Posterior cingulate gyrus (tissue), 11 donors: ENCODE measurements around the gene DLG5.

Source experiments
- DNase-seq, 10 donors: peaks; one replicate each; pipeline versions ENCODE4 v3.0.0 to v3.0.0-alpha.2; 2020 to 2021; ENCODE audit warnings: mixed read lengths in 3 of 10
- intact Hi-C: fragments of 100-400 bp; cut with DNase I; formaldehyde crosslinking; loops from one replicate; pipeline ENCODE4 v1.15.1; 2023

DLG5 gene

GRCh38 chr10:77807706-77808105 lies 118.8 kb downstream of the DLG5 start:
- DNase-seq, result peak in 3 of 10 donors; percentile 36 to 60 (median 50)
- intact Hi-C loops, result no loop called here

- intact Hi-C loops, result no loop called here
- DNase-seq, result peak in 3 of 10 donors; percentile 33 to 63 (median 45)
These were observed 119.9 kb downstream of the DLG5 start for GRCh38 chr10:77806511-77807157.

- peak in 2 of 10 donors; percentile 43 to 54 for DNase-seq
- intact Hi-C loops, result no loop called here
These were observed 120.9 kb downstream of the DLG5 start for GRCh38 chr10:77805676-77806075.

GRCh38 chr10:77804371-77804770 lies 122.2 kb downstream of the DLG5 start:
- intact Hi-C loops, result no loop called here
- DNase-seq, result peak in 3 of 10 donors; percentile 21 to 56 (median 21)

GRCh38 chr10:77801474-77802161 lies 124.9 kb downstream of the DLG5 start:
- intact Hi-C loops, result no loop called here
- peak in 5 of 10 donors; percentile 22 to 81 (median 64) for DNase-seq

GRCh38 chr10:77800738-77801266 lies 125.8 kb downstream of the DLG5 start:
- peak in 3 of 10 donors; percentile 7 to 24 (median 13) for DNase-seq
- intact Hi-C loops, result no loop called here

- intact Hi-C loops, result no loop called here
- peak in 3 of 10 donors; percentile 17 to 50 (median 43) for DNase-seq
These were observed 126.2 kb downstream of the DLG5 start for GRCh38 chr10:77800320-77800719.

GRCh38 chr10:77799352-77799751 lies 127.2 kb downstream of the DLG5 start:
- peak in 2 of 10 donors; percentile 18 to 33 for DNase-seq
- intact Hi-C loops, result no loop called here

GRCh38 chr10:77798940-77799339 lies 127.6 kb downstream of the DLG5 start:
- intact Hi-C loops, result no loop called here
- DNase-seq, result no peak

- DNase-seq, result peak in 3 of 10 donors; percentile 42 to 69 (median 66)
These were observed 130.1 kb downstream of the DLG5 start for GRCh38 chr10:77796311-77796915.

GRCh38 chr10:77795426-77796055 lies 131.0 kb downstream of the DLG5 start:
- intact Hi-C loops, result no loop called here

More at GRCh38 chr10:77796311-77796915, 130.1 kb downstream of the DLG5 start:
- intact Hi-C loops, result no loop called here

GRCh38 chr10:77794256-77795142 lies 132.1 kb downstream of the DLG5 start:
- intact Hi-C loops, result no loop called here
- DNase-seq, result peak in 3 of 10 donors; percentile 35 to 69 (median 49)

More at GRCh38 chr10:77795426-77796055, 131.0 kb downstream of the DLG5 start:
- DNase-seq, result peak in 3 of 10 donors; percentile 42 to 62 (median 57)

- intact Hi-C loops, result no loop called here
- peak in 3 of 10 donors; percentile 31 to 80 (median 33) for DNase-seq
These were observed 132.7 kb downstream of the DLG5 start for GRCh38 chr10:77793831-77794230.

GRCh38 chr10:77792155-77792554 lies 134.4 kb downstream of the DLG5 start:
- DNase-seq, result peak in 2 of 10 donors; percentile 59 to 72
- intact Hi-C loops, result no loop called here

- DNase-seq, result peak in 4 of 10 donors; percentile 7 to 85 (median 51)
- intact Hi-C loops, result no loop called here
These were observed 135.0 kb downstream of the DLG5 start for GRCh38 chr10:77791506-77791905.

- intact Hi-C loops, result no loop called here
- DNase-seq, result peak in 1 of 10 donors; percentile 51
These were observed 136.7 kb downstream of the DLG5 start for GRCh38 chr10:77789861-77790260.

- DNase-seq, result peak in 2 of 10 donors; percentile 40 to 56
- intact Hi-C loops, result no loop called here
These were observed 137.5 kb downstream of the DLG5 start for GRCh38 chr10:77789016-77789415.

- peak in 1 of 10 donors; percentile 6 for DNase-seq
- intact Hi-C loops, result no loop called here
These were observed 138.0 kb downstream of the DLG5 start for GRCh38 chr10:77788496-77789010.

GRCh38 chr10:77787440-77787839 lies 139.1 kb downstream of the DLG5 start:
- peak in 2 of 10 donors; percentile 55 to 57 for DNase-seq
- intact Hi-C loops, result no loop called here
